Smooth muscle cell (in vitro differentiated cells): ENCODE results near the gene TOMM40L. TPM values are rescaled to one million over a fixed set of nuclear protein-coding genes. Genes with fewer than 3 reads are reported as not detected.

ENCODE experiments used
- DNase-seq: peaks from one replicate; lab custom pipeline; 2025; ENCODE audit not compliant: unreplicated experiment; lab: John Stamatoyannopoulos, UW
- H2AFZ ChIP-seq: fragments of 200-600 bp; sonication (generic); 2 replicates; pipeline ENCODE4 v1.6.0; 2016; ENCODE audit warnings: antibody characterized with exemption, low read depth, mild to moderate bottlenecking
- H3F3A ChIP-seq: fragments of 200-600 bp; sonication (generic); 2 replicates; pipeline ENCODE4 v1.6.0; 2017; ENCODE audit warnings: antibody characterized with exemption, low read depth
- H3K27ac ChIP-seq: fragments of 200-600 bp; sonication (generic); 2 replicates; pipeline ENCODE4 v1.5.1; 2016; ENCODE audit warnings: low read depth, mild to moderate bottlenecking
- H3K27me3 ChIP-seq: fragments of 200-600 bp; sonication (generic); 2 replicates; pipeline ENCODE4 v1.6.1; 2016; ENCODE audit warnings: low read depth, mild to moderate bottlenecking
- H3K36me3 ChIP-seq: fragments of 200-600 bp; sonication (generic); 2 replicates; pipeline ENCODE4 v1.5.1; 2016; ENCODE audit warnings: low read depth
- H3K4me1 ChIP-seq: fragments of 200-600 bp; sonication (generic); 2 replicates; pipeline ENCODE4 v1.5.1; 2016; ENCODE audit warnings: low read depth
- H3K4me2 ChIP-seq: fragments of 200-600 bp; sonication (generic); 2 replicates; pipeline ENCODE4 v1.6.0; 2016; ENCODE audit warnings: mild to moderate bottlenecking
- H3K4me3 ChIP-seq: fragments of 200-600 bp; sonication (generic); 2 replicates; pipeline ENCODE4 v1.5.1; 2016; ENCODE audit warnings: mild to moderate bottlenecking
- H3K79me2 ChIP-seq: fragments of 200-600 bp; sonication (generic); 2 replicates; pipeline ENCODE4 v1.6.0; 2016; ENCODE audit warnings: low read depth, mild to moderate bottlenecking
- H3K9ac ChIP-seq: fragments of 200-600 bp; sonication (generic); 2 replicates; pipeline ENCODE4 v1.6.0; 2016; ENCODE audit warnings: low read depth
- H3K9me3 ChIP-seq: fragments of 200-600 bp; sonication (generic); replicated peaks from 2 replicates; pipeline ENCODE4 v1.5.1; 2016; ENCODE audit warnings: low read depth
- H4K20me1 ChIP-seq: fragments of 200-600 bp; sonication (generic); 2 replicates; pipeline ENCODE4 v1.6.0; 2016; ENCODE audit warnings: low read depth
- CTCF ChIP-seq: fragments of 200-600 bp; sonication (generic); IDR thresholded peaks from 2 replicates; pipeline ENCODE4 v1.5.1; 2017; ENCODE audit warnings: borderline replicate concordance, mild to moderate bottlenecking, antibody characterized with exemption; ENCODE audit not compliant: insufficient read depth, poor library complexity, severe bottlenecking
- WGBS: methylation state at CpG from one replicate; pipeline ENCODE4 v1.1.7; 2016; ENCODE audit warnings: low lambda C conversion rate; 5-methylcytosine and 5-hydroxymethylcytosine counted together
- polyA plus RNA-seq: library from polyadenylated mRNA; unstranded; fragments of >200 nt; fragmentation: Nextera tagmentation; extraction: Ambion mirVana; gene quantifications from 2 replicates; pipeline ENCODE4 v1.2.1, GENCODE V29; 2016
- total RNA-seq: library from RNA; depleted of rRNA; stranded (reverse); fragments of >200 nt; gene quantifications from 2 replicates; pipeline ENCODE4 v1.2.3, GENCODE V29; 2014

The TOMM40L gene
- total and polyA plus RNA-seq, 2 experiments from 2014 or later, result 8.6 to 9.0 TPM

- Histone ChIP-seq H4K20me1 (no peaks in the 10 kb centered on the region), H3K79me2 (no peaks in the 10 kb centered on the region), H3K4me2 (peak overlapping the region; percentile 36), H3K9ac (no peak overlapping the region), H3K9me3 (no peaks in the 10 kb centered on the region), H3K27ac (no peak overlapping the region), H3K4me1 (no peaks in the 10 kb centered on the region), H3K4me3 (no peak overlapping the region), H3K36me3 (no peaks in the 10 kb centered on the region), H2AFZ (no peak overlapping the region), H3F3A (no peaks in the 10 kb centered on the region), H3K27me3 (peaks cover 14% of the 10 kb centered on the region)
- TF ChIP-seq CTCF, result no peak
- DNase-seq, result no peak
- 62% methylated on average over 3 of the region's 3 CpGs for WGBS
Measured at GRCh38 chr1:161266202-161266601, 40.3 kb downstream of the TOMM40L start.

DNA sequence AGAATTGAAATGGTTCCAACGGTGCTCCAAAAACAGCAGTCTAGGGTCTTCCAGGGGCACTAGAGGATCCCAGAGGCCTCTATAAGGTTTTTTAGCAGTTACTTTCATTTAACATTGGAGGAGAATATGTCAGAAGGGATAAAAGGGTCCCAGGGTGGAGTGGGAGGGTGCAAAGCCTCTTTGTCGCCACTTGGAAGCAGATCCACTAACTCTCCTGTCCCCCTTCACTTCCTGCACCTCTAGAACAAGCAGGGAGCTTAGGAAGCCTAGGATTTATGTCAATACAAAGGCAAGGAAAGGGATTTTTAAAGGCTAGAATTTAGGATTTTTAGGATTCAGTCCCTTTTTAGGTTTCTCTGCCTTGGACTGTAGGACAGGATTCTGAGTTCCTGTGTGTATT, 41.0 kb downstream of the TOMM40L start:
- no peak overlapping the region for H3K27ac ChIP-seq

DNA sequence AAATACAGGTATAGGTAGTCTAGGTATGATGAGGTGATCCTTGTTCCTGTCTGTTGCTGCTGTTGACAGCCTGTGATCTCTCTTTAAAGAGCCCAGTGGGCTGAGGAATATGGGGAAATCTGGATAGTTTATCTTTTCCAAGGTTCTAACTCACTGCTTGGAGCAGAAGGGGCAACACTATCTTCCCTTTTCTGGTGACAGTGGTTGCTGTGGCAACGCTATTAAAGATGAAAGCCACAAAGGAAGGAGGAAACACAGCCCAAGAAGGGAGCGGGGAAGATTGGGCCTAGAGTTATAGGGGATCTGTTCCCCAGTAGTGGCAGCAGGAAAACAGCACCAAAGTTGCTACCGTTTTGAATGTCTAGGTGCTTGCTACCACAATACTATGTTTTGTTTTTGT, 41.5 kb downstream of the TOMM40L start:
- no peaks in the 10 kb centered on the region for H4K20me1 ChIP-seq
- H3F3A ChIP-seq, result no peaks in the 10 kb centered on the region
- no peak overlapping the region for H3K4me2 ChIP-seq
- H3K4me3 ChIP-seq, result no peak overlapping the region
- H3K79me2 ChIP-seq, result no peaks in the 10 kb centered on the region
- no peak overlapping the region for H3K9ac ChIP-seq
- H3K36me3 ChIP-seq, result no peaks in the 10 kb centered on the region
- H3K27me3 ChIP-seq, result peaks cover 6% of the 10 kb centered on the region
- no peak overlapping the region for H2AFZ ChIP-seq
- WGBS, result 73% methylated on average over 3 of the region's 3 CpGs
- TF ChIP-seq CTCF, result no peak
- no peaks in the 10 kb centered on the region for H3K9me3 ChIP-seq
- no peak for DNase-seq
- H3K4me1 ChIP-seq, result no peaks in the 10 kb centered on the region
- H3K27ac ChIP-seq, result no peak overlapping the region

More for the DNA sequence above, 41.0 kb downstream of the TOMM40L start:
- Histone ChIP-seq H3K4me1 (no peaks in the 10 kb centered on the region), H3K9me3 (no peaks in the 10 kb centered on the region), H3K9ac (no peak overlapping the region), H3K79me2 (no peaks in the 10 kb centered on the region), H3K36me3 (no peaks in the 10 kb centered on the region), H4K20me1 (no peaks in the 10 kb centered on the region), H2AFZ (no peak overlapping the region), H3F3A (no peaks in the 10 kb centered on the region), H3K4me3 (no peak overlapping the region), H3K4me2 (no peak overlapping the region), H3K27me3 (peaks cover 8% of the 10 kb centered on the region)
- WGBS, result 88% methylated on average over 2 of the region's 2 CpGs
- TF ChIP-seq CTCF, result no peak
- no peak for DNase-seq

DNA sequence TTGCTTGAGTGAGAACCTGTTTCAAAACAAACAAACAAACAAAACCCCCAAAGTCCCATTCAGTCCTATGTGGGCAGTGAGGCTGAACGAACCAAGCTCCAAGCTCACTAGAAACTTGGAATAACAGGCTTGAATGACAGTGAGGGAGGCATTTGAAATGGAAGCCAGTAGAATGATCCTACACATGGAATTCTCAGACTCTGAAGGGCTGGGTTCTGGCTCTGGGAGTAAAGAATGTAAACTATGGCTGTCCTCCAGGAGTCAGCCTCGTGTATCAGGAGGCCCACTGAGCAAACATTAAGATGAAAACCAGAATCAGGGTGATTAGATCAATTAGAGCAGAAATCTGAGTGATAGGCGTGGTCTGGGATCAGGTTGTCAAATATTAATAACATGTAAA, 47.5 kb downstream of the TOMM40L start:
- no peak for TF ChIP-seq CTCF
- Histone ChIP-seq H4K20me1 (no peaks in the 10 kb centered on the region), H3K9ac (no peak overlapping the region), H3K4me1 (no peaks in the 10 kb centered on the region), H3K4me2 (no peak overlapping the region), H3K36me3 (no peaks in the 10 kb centered on the region), H3K27ac (no peak overlapping the region), H3F3A (no peaks in the 10 kb centered on the region), H3K79me2 (no peaks in the 10 kb centered on the region), H3K27me3 (peaks cover 15% of the 10 kb centered on the region), H3K4me3 (no peak overlapping the region), H2AFZ (no peak overlapping the region), H3K9me3 (no peaks in the 10 kb centered on the region)
- 59% methylated on average over 3 of the region's 3 CpGs for WGBS
- no peak for DNase-seq
